Embryonic facial prominence (tissue), 1 donor: ENCODE measurements around the gene FGF21.
A peak's percentile ranks its signal among the peaks of the same experiment; 100 is the strongest.
"Not testable (repeated sequence)": the region's sequence is repeated elsewhere in the genome, so short reads cannot be mapped to it uniquely, and the experiment has no call there.

Experiments used
- DNase-seq: peaks from one replicate; pipeline ENCODE4 v3.0.0-alpha.2; 2016; ENCODE audit errors: extremely low spot score

The FGF21 gene, protein sequence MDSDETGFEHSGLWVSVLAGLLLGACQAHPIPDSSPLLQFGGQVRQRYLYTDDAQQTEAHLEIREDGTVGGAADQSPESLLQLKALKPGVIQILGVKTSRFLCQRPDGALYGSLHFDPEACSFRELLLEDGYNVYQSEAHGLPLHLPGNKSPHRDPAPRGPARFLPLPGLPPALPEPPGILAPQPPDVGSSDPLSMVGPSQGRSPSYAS

DNA sequence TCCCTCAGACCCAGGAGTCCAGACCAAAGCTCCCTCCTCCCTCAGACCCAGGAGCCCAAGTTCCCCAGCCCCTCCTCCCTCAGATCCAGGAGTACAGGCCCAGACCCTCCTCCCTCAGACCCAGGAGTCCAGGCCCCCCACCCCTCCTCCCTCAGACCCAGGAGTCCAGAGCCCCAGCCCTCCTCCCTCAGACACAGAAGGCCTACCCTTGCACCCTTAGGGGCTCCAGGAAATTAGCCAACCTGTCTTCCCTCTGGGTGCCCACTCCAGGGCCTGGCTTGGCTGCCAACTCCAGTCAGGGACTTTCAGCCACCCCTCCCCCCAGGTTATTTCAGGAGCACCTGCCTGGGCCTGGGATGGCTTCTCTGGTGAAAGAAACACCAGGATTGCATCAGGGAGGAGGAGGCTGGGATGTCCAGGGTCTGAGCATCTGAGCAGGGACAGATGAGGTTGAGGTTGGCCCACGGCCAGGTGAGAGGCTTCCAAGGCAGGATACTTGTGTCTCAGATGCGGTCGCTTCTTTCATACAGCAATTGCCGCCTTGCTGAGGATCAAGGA is at the start of gene FGF21:
Gene FGF21, plus strand, starts transcription at position 441 of the 558 bp plus-strand sequence. CDS start 713 bp downstream, outside the sequence.
- DNase-seq = no peak

DNA sequence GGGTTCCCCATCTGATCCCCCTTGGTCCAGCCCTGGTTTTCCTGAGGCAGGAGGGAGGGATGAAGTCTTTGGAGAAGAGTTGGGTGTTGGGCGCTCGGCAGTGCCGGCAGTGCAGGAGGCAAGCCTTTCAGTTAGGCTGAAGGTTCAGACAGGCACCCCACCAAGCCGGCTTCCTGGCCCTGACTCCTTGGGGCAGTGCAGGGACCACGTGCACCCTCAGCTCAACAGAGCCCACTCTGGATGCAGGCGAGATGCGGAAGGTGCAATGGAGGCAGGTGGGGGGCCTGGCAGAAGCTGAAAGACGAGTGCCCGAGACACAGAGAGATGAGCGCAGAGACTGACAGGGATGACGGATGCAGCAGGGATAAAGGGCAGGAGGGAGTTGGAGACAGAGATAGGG is 46.9 kb upstream of the FGF21 start:
- DNase-seq = no peak

DNA sequence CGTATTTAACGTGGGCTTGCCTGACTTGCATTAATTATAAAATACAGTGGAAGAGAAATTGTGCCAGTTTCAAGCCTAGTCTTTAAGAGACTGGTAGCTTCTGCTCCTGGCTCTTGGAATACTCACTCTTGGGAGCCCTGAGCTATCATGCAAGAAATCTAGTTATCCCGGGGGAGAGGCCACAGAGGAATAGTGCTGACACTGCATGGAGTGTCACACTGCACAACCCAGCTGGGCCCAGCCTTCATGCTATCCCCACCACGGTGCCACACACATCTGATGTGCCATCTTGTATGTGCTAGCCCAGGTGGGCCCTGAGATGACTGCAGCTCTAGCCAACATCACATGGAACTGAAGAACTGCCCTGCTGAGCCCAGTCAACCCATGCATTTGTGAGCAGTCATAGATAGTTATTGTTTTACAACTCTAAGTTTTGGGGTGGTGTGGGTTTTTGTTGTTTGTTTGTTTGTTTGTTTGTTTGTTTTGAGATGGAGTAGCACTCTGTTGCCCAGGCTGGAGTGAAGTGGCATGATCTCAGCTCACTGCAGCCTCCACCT is 44.1 kb upstream of the FGF21 start:
- DNase-seq = no peak

DNA sequence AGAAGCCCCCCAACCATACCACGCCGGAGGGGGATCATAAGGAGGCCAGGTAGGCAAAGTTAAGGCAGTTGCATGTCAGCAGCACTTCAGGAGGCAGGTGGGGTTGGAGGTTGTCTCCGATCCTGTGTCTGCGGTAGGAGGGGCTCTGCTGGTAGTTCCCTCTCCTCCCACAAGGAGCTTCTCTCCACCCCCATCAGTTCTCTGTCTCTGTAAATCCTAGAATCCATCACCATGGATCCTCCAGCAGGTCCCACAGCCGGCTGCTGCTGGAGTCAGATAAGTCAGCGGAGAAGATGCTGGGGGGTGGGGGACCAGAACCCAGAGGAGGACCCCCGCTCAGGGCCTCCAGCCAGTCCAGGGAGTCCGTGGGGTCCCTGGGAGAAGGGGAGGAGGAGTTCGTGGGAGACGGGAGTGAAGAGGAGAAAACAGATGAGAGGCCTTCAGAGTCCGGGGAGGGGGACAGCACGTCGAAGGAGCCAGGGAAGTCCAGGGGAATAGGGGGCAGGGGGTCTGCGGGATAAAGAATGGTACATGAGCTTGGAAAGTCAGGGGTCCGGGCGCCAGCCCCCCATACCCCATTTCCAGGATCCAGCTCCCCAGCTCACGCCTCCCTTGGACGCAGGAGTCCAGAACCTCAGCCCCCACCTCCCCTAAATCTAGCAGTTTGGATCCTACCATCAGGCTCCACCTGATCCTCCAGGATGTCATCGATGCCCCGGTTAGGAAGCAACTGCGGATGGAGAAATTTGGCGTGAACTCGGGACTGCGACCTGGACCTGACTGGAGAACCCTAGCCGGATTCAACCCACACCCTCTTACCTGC is 42.1 kb upstream of the FGF21 start:
- DNase-seq = no peak

DNA sequence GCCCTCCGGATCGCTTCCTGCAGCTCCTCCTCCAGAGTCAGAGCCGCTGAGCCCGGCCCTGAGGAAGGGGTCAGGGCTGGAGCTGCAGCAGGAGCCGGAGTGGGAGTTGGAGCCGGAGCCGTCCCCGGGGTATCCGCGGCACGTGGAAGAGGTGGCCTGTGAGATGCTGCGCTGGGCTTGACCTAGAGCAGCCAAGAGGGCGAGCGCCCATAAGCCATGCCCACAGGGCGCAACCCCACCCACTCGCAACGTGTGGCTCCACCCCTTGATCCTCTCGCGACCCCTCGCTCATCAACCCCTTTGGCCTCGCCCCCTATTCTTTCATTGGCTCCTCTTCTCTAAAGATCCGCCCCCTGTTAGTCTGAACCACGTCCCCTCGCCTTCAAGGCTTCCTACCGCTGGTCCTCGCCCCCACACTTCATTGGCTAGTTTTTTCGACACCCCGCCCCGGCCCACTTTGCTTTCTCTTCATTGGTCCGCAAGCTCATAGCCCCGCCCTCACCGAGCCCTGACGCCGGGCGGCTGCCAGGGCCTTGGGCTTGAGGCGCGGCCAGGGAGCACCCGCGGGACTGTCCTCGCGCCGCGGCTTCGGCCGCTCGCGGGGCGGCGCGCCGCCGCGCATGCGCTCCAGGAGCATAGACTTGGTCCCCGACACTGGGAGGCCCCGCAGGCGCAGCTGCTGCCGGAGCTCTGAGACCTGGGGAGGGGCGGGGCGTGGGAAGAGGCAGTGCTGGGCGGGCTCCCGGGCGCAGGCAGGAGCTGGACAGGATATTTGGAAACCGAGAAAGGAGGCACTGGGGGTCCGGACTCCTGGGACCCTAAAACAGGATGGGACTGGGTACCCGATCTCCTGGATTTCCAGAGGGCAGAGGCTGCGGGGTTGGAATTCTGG is 41.2 kb upstream of the FGF21 start:
- peak; percentile 98 for DNase-seq

DNA sequence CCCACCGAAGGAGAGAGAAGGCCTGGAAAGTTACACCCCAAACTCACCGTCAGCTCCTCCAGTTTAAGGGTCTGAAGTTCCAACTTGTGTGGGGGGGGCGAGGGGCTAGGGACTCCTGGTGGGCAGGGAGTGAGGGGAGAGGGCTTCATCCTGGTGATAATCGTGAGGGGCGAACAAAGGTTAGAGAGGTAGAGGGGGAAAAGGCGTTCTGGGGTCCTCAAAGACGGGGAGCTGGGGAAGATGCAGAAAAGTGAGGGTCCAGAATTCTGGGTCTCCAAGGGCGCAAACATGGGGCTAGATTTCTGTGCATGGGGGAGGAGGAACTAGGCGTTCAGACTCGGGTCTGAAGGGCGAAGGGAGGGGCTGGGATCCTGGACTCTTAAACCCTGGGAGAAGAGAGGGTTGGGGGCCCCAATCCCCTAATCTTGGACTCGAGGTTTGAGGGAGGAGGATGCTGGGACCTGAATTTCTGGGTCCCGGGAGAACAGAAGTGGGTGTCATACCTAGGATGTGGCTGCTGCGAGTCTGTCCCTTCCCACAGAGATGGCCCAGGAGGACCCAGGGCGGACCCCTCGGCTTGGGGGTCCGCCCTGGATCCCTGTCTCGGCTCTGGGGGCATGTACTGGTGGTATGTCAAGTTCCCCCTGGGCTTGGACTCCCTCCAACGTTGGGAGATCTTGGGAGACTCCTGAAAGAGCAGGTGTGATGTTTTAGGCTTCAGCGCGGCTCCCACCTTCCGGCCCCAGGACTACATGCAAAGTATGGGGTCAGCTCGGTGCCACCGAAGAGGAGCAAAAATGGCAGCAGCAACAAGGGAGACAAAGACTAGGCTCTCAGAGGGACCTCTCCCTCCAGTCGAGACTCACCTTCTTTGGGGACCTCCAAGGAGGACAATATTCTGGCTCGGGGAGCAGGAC is 40.3 kb upstream of the FGF21 start:
- DNase-seq = no peak

DNA sequence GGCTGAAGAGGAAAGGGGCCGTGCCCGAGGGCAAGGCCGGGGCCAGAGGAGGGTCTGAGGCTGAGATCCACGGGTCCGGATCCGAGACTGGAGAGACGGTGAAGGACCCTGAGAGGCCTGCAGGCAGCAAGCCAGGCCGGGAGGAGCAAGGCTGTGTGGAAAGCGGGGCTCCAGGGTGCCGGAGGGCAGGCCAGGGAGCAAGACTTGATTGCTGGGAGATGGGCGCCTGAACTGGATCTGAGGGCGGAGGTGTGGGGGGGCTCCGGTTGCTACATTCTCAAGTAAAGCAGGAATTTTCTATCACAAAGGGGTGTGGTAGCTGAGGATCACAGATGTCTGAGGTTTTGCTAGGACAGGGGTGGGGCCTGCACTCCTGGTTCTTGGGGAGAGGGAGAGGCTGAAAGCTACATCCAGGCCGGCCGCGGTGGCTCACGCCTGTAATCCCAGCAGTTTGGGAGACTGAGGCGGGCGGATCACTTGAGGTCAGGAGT is 39.6 kb upstream of the FGF21 start:
- DNase-seq = no peak

DNA sequence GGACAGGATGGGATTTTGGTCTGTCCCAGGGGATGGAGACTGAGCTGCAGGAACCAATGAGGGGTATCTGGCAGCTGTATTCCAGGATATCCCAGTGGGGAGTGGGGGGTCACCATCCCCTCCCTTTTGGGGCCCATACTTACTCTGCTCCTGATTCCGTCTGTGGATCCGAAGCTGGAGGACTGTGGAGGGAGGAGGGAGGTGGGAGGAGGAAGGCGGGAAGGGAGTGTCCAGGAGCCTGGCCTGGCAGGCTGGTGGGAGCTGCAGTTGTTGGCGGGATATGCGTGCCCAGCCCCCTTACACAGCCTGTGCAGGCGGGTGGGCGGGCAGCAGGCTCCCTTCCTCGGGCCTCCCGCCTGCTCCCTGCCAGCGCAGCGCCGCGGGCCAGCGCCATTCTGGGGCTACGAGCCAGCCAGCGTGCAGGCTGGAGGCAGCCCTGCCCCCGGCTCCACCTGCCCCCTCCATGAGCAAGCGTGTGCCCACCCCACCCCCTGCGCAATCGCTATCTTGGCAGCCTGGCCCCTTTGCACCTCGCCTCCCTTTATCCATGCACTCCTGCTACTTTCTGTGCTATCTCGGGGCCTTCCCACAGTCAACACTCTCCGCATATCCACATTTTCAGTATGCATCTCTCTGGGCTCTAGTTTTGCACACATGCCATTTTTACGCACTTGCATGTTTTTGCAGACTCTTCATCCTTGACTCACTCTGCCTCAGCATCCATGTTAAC is 38.6 kb upstream of the FGF21 start:
- DNase-seq = peak; percentile 61

DNA sequence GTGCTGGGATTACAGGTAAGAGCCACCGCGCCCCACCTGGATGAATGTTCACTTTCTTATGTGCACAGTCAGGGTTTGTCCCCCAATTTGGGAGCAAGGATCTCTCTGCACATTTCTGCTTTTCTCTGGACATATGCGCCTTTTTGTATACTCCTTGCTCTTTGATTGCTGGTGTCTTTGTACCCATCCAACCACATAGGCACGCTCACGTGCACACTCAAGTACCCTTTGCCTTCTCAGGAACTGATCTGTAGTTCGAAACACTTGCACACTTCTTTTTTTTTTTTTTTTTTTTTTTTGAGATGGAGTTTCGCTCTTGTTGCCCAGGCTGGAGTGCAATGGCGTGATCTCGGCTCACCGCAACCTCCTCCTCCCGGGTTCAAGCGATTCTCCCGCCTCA is 37.2 kb upstream of the FGF21 start:
- DNase-seq = not testable (repeated sequence)

DNA sequence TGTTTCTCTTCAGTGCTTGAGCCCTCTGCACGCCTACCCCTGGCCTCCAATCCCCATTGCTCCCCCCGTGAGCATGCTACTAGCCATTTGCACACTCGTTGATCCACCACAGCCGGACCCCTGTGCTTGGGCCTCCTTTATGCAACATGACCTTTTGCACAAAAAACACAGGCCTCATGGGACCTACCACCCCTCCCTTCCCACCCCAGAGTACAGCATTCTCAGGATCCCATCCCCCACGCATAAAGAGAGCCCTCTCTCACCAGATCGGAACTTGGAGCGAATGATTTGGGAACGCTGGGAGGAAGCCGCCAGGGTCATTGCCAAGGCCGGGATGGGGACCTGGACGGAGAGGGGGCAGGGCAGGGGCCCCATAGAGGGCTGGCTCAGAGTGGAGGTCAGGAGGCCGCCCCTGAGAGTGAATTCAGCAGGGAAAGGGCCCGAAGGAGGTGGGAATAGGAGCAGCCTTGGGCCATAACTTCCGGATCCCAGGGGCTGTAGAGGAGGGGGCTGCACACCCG is 36.6 kb upstream of the FGF21 start:
- DNase-seq = no peak

DNA sequence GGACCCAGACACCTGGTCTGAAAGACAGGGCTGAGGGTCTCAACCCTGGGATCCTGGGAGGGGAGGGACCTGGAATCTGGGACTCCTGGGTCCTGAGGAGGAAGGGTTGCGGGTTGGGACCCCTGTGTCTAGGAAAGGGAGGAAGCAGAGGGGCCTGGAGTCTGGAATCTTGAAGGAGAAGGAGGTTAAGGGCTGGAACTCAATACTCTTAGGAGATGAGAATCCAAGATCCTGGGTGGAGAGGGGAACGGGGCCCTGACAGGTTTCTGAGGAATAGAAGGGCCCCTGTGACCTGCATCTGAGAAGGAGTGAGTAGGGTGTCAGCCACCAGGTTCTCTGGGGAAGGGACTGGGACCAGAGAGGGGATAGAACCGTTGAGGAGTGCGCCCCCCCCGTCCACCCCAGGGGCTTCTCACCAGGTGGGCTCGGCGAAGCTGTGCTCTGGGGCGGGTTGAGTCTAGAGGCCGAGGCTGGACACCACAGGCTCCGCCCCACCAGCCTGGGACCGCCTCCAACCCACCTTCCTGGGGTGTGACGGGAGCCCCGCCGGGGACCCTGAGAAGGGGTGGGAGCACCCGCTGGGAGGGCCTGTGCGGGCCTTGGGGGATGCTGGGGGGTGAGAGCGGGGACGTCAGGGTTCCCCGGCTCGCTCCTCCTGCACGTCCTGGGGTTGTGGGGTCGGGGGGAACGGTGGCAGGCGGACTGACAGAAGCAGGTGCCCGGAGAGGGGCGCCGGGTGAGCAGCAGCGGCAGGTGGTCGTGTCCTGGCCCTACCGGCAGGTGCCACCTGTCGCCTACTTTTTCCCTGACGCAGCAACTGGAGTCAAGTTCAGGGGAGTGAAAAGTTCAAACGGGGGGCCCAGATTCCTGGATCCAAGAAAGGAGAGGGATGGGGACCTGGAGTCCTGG is 35.8 kb upstream of the FGF21 start, which contains the start of gene MAMSTR:
Gene MAMSTR, minus strand, starts transcription at position 463 of the 909 bp plus-strand sequence. CDS start 694 bp downstream, outside the sequence.
- no peak for DNase-seq

DNA sequence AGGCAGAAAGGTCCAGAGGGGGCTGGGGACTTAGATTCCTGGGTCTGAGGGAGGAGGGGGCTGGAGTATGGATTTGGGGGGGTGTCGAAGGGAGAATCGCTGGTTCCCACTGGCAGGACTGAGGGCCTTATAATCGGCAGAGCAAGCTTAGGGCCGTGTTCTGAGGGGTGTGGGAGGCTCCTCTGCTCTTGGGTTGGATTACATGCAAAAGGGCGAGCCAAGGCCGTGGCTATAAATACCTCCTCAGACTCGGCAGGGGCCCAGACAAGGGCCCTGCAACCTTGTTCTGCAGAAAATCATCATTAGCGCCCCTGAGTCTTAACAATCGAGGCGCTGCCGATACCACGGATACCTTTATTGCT is 35.1 kb upstream of the FGF21 start:
- DNase-seq = no peak

DNA sequence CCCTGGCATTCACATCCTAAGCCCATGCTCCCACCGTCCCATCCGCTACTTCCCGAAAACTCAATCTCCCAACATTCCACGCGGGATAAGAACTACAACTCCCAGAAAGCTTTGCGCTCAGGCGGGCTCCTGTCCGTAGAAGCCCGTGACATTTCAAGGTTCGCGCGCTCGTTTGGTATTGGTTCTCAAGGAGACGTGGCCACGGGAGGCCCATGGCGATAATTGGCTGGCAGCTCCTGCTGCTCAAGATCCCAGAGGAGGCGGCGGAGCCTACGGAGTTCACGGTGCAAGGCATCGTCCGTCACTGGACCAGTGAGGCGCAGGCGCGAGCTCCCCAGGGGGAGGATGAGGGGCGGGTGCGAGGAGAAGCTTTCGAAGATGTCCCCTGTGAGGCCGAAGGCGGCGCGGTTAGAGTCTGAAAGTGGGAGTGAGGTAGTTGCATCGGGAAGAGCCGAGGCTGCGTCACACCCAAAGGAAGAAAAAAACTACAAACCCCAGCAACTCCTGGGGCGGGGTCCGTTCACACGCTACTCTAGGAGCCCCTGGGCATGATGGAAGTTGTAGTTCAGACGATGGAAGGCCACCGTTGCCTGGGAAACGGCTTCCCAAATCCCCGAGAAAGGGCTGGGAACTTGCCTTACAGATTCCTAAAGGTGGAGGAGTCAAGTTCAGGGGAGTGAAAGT is 34.6 kb upstream of the FGF21 start:
- peak; percentile 99 for DNase-seq

DNA sequence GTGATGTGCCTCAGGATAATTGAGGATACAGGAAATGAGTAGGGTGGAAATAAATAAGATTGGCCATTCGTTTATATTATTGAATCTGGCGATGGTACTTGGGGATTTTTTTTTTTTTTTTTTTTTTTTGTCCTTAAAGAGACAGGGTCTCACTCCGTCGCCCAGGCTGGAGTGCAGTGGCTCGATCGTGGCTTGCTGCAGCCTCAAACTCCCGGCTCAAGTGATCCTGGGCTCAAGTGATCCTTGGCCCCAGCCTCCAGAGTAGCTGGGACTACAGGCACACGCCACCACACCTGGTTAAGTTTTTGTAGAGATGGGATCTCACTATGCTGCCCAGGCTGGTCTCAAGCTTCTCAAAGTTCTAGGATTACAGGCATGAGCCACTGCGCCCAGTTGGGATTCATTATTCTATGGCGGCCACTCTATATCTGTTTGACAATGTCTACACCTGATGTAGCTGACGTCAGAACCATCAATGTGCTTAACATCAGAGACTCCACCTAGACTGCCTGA is 33.1 kb upstream of the FGF21 start:
- no peak for DNase-seq

DNA sequence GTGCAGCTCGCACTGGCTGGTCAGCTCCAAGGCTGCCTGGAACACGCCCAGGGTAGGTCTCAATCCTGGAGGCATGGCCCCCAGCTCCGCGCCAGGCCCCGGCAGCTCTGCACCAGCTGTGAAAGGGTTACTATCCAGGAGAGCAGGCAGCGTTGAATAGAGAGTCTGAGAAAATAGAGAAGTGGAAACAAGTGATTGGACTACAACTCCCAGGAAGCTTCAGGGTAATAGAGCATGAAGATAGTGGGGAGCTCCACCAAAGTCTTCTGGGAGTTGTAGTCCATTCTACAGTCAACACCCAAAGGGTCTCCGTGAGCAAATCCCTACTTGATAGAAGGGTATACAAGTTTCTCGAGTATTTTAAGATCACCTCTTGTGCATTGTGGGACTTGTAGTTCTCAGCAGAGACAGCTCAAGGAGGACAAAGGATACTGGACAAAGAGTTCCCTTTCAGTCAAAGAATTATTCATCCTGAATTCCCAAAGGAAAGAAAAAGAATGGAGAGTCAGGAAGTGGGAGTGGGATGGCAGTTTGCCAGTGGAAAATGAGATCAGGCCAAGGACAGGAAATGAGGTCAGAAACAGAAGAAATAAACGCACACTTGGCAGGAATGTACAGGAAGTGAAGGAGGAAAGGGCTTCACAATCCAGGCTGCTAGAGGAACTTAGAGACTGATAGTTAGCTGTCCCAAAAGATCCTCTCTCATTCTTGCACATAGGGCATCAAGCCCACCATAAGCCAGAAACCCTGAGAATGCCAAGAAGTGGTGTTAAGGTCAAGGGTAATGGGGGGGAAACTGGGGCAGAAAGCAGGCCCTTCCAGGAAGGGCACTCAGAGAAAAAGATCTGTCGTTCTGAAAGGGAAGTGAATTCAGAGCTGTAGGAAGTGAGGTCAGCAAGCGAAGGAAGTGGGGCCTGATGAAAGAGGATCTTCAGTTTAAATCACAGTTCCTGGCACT is 30.2 kb upstream of the FGF21 start:
- peak; percentile 76 for DNase-seq

DNA sequence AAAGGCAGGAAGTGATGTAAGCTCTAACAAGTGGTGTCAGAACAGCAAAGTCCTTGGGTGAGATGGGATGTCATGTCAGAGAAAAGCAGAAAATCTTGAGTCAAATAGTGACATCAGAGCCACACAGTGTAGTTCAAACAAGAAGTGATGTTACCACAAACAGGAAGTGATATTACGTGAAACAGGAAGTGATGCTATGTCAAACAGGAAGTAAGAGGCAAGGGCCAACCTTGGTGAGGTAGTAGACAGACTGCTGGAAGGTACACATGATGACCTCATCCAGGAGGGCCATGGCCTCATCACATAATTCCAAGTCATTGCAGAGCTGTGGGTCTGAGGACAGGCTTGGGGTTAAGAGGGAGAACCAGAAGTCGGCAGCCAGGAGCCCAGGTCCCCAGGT is 28.8 kb upstream of the FGF21 start:
- DNase-seq = no peak
